ENCODE results near the gene HSDL2. TPM values are rescaled to one million over a fixed set of nuclear protein-coding genes. Genes with fewer than 3 reads are reported as not detected.

Gene HSDL2
- total RNA-seq, result 27.9 TPM

DNA sequence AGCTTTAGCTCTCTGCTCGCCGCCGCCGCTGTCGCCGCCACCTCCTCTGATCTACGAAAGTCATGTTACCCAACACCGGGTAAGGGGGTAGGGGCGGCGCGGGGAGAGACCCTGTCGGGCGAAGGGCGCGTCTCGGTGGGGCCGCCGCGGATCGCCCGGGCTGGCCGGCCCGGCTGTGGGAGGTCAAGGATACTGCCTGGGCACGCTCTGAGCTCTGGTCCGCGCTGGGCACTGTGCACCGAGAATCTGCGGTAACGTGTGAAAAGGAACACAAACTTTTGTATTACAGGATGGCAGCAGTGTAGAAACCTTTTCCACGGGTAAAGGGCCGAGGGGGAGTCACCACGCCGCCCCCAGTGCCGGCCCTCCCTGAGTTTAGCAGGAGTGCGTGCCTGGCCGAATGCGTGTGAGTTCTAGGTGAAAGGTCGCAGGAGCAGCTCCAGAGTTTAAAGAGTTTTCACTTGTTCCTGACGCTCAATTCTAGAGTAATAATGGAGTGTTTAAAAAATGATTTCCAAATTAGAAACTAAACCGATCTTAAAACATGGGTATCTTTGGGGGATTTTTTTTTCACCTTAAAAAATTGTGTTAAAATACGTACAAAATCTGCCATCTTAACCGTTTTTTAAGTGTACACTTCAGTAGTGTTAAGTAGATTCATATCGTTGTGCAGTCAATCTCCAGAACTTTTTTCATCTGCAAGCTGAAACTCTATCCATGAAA is at the start of gene HSDL2:
Gene HSDL2, plus strand, starts transcription at position 7 of the 723 bp plus-strand sequence. Its CDS starts 56 bp downstream, at position 63.

DNA sequence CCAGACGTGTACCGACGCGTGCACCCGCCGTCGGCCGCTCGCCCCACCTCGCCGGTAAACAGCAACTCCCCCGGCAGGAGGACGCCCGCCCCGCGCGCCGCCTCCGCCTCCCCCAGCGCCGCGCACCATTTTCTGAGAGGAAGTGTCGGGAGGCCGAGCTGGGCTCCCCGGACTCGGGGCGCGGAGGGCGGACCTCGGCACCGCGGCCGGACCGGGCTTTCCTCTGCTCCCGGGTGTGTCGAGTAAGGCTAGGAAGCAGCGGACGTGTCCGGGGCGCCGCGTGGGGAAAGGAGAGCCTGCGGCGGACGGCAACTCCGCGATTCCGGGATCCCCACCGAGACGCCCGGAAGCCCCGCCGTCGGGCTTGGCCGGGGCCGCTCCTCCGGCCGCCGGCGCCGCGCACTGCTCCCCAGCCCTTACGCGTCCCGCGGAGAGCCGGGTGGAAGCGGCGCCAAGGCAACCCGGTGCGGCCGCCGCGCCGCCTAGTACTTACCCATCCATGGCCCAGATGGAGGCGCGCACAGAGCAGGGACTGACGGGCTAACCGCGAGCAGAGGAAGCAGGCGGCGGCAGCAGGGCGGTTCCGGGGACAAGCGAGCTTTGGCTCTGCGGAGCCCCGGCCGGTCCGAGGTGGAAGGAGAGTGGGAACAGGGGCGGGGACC is 46.8 kb upstream of the HSDL2 start, which contains the start of gene PTBP3:
Gene PTBP3, minus strand, starts transcription at position 643 of the 662 bp plus-strand sequence. CDS start 35,754 bp downstream, outside the sequence.

GRCh38 chr9:112486221-112487007 is 106.5 kb downstream of the HSDL2 start, which contains the start of gene KIAA1958:
Gene KIAA1958 (plus strand): TSS chr9:112486827. CDS start chr9:112574081, 87,254 bp downstream.

Other genes with a start within 250 kb of the HSDL2 start
- gene SUSD1, start 204.8 kb upstream of the HSDL2 start, total RNA-seq, result 60.9 TPM
- gene PTBP3, start 46.5 kb upstream of the HSDL2 start, total RNA-seq, result 66.9 TPM
- 17.1 TPM for gene KIAA1958, start 106.7 kb downstream of the HSDL2 start, total RNA-seq